Posterior cingulate gyrus (tissue), 11 donors: ENCODE data around the gene TCF19.
"Not testable (repeated sequence)": the region's sequence is repeated elsewhere in the genome, so short reads cannot be mapped to it uniquely, and the experiment has no call there.

Experiments used
- DNase-seq, 10 donors: peaks; one replicate each; pipeline versions ENCODE4 v3.0.0 to v3.0.0-alpha.2; 2020 to 2021; ENCODE audit warnings: mixed read lengths in 3 of 10
- intact Hi-C: fragments of 100-400 bp; cut with DNase I; formaldehyde crosslinking; loops from one replicate; pipeline ENCODE4 v1.15.1; 2023

Gene TCF19

DNA sequence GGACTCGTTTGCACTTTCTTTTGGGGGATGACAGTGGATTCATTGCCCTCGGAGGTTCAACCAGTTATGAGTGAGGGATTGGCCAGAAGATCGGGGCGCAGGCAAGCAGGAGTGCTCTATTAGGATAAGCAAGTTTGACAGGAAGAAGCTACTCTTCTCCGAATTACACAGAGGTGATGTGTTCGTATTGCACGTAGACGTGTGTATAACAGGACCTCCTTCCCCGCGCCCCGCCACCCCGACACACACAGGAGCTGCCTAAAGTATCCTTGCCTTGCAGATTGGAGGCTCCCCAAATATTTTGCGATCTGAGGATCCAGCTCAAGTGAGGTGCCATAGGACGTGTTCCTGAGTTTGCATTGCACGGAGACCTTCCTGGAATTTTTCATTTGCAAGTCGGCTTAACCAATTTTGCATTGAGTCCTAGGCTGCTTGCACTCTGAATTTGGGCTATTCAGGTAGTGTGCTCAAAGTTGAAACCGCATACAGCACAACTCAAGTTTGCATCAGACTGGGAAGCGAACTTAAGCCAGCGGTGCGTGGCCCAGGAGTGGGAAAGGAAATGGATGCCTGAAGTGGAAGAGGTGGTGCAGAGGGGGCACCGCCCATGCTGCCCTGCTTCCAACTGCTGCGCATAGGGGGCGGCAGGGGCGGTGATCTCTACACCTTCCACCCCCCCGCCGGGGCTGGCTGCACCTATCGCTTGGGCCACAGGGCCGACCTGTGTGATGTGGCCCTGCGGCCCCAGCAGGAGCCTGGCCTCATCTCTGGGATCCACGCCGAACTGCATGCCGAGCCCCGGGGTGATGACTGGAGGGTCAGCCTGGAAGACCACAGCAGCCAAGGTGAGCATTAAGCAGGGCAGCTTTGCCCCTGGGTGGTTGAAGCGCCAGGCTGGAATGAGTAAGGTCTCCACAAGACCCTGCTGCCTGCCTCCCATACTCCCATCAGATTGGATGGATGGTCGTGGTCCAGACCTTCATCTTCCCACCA is 770 bp downstream of the TCF19 start:
- intact Hi-C loops, result loop anchor here (5.0 kb wide), 1 partner anchor 38 kb away; no protein-coding TSS in a partner anchor
- DNase-seq, result peak in 1 of 10 donors; percentile 73

DNA sequence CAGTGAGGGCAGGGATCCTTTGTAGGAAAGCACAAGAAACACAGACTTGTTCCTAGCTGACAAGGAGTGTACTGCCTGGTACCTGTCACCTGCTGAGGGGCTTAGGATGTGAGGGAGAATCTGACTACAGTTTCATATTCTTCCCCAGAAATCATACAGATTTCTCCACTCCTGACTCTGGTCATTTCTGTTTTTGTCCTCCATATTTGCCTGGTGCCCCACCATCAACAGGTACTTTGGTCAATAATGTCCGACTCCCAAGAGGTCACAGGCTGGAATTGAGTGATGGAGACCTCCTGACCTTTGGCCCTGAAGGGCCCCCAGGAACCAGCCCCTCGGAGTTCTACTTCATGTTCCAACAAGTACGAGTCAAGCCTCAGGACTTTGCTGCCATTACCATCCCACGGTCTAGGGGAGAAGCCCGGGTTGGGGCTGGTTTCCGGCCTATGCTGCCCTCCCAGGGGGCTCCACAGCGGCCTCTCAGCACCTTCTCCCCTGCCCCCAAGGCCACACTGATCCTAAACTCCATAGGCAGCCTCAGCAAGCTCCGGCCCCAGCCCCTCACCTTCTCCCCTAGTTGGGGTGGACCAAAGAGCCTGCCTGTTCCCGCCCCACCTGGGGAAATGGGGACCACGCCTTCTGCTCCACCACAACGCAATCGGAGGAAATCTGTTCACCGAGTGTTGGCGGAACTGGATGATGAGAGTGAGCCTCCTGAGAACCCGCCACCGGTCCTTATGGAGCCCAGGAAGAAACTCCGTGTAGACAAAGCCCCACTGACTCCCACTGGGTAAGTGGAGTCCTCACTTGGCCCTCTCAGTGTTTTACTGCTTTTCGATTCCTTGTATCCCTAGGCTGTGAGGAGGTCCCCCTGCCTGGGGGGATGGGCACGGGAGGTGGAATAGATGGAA is 3.1 kb downstream of the TCF19 start:
- intact Hi-C loops, result no loop called here
- peak in 1 of 10 donors; percentile 57 for DNase-seq

DNA sequence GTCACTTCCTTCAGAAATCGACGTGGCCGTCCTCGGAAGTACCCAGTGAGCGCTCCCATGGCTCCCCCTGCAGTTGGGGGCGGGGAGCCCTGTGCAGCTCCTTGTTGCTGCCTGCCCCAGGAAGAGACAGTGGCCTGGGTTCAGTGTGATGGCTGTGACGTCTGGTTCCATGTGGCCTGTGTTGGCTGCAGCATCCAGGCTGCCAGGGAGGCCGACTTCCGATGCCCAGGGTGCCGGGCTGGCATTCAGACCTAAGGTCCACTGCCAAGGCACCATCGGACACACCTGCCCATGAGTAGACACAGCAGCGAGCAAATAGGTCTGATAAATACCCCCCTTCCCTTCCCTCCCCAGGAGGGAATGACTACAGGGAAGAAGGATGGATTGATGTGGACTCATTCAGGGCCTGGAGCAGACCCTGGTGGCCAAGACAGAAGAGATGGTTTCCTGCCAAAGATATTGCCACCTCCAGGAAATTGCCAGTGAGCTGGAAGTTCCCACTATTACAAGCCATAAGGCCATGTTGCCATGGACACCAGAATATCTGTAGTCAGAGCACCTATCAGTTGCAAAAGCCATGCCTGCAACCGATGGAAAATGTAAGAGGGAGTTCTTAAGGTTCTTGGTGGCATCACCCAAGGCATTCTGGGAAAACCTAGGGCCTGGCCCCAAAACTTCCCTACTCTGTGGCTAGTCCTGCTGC is 4.2 kb downstream of the TCF19 start:
- peak in 1 of 10 donors; percentile 58 for DNase-seq
- intact Hi-C loops, result no loop called here

DNA sequence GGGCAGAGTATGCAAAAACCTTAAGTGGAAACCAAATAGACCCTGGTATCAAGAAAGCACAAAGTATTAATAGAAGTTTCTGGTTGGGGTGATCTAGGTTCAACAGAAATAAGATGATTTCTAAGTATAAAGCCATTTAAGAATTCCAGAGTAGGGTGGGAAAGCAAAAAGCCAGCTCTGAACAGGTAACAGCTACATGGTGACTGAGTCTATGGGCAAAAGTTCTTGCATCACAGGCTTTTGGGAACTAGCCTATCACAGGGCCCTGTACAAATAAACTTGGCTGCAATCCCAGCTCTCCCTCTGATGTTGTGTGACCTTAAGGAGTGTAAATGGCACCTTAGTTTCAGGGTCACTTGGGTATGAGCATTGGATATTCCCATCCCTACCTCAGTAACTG is 5.5 kb downstream of the TCF19 start:
- DNase-seq, result no peak
- intact Hi-C loops, result no loop called here

DNA sequence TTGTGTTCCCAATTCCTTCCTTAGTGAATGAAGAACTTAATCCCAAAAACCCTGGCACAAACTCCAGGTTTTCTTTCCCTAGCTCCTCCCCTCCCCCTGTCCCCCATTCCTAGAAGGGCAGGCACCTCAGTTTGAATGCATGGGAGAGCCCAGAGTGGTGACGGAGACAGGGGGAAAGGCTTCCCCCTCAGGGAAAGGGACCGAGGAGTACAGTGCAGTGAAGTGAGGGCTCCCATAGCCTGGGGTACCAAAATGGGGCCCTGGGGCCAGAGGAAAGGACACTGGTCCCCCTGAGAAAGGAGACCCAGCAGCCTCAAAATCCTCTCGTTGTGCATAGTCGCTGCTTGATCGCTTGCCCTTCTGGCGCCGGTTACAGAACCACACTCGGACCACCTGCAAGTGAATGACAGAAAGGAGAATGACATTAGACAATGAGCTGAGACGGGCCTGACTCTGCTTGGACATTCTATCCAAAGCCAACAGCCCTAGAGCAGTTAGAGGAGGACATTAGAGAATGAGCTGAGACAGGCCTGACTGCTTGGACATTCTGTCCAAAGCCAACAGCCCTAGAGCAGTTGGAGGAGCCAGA is 6.2 kb downstream of the TCF19 start:
- intact Hi-C loops, result not testable (repeated sequence)
- peak in 1 of 10 donors; percentile 16 for DNase-seq

DNA sequence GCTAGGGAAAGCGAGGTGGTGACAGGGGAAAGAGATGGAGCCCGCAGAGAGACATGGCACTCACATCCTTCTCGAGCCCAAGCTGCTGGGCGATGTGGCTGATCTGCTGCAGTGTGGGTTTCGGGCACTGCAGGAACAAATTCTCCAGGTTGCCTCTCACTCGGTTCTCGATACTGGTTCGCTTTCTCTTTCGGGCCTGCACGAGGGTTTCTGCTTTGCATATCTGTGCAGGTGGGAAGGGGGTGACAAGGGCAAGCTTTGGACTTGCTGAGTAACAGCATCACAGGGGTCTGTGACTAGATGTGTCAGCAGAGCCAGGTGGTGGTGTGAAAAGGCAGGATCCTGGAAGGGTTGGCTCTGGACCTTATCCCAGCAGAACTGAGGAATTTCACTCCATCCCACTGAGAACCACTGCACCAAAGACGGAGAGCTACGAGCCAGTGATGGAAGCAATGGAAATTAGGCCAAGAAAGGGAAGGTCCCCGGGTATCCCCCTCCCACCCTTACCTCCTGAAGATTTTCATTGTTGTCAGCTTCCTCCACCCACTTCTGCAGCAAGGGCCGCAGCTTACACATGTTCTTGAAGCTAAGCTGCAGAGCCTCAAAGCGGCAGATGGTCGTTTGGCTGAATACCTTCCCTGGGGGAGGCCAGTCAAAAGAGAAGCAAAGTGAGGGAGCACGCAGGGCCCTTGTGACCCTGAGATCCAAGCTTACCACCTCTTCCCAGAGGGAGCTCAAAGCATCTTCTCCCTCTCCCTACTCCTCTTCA is 6.9 kb downstream of the TCF19 start:
- peak in 1 of 10 donors; percentile 59 for DNase-seq
- intact Hi-C loops, result not testable (repeated sequence)

DNA sequence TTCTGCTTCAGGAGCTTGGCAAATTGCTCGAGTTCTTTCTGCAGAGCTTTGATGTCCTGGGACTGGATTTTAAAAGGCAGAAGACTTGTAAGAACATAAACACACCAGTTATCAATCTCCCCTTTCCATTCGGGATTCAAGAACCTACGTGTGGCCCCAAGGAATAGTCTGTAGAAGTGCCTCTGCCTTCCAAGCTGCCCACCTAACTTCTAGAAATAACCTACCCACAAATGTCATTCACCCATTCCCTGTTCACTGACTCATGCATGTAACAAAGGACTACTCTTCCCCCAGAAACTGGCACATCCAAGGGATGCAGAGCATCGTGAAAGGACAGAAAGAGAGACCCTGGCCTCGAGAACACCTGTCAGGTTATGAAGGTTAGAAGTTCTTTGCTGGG is 7.6 kb downstream of the TCF19 start:
- DNase-seq, result peak in 1 of 10 donors; percentile 6
- intact Hi-C loops, result no loop called here

DNA sequence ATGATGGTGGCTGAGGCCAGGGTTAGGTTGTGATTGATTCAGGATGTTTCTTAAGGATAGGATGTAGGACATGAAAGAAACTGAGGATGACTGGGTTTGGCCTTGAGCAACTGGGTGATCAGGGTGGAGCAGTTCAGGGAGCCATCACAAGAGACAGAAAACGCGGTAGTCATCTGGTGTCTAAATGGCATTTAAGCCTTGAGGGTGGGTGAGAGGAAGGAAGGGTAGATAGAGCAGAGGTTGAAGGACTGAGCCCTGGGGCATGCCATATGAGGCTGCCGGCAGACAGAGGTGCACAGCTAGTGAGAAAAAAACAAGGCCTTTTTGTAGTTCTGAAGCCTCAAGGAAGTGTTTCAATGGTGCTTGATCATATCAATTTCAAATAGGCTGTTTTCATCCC is 10.2 kb downstream of the TCF19 start:
- DNase-seq, result peak in 1 of 10 donors; percentile 9
- intact Hi-C loops, result no loop called here

DNA sequence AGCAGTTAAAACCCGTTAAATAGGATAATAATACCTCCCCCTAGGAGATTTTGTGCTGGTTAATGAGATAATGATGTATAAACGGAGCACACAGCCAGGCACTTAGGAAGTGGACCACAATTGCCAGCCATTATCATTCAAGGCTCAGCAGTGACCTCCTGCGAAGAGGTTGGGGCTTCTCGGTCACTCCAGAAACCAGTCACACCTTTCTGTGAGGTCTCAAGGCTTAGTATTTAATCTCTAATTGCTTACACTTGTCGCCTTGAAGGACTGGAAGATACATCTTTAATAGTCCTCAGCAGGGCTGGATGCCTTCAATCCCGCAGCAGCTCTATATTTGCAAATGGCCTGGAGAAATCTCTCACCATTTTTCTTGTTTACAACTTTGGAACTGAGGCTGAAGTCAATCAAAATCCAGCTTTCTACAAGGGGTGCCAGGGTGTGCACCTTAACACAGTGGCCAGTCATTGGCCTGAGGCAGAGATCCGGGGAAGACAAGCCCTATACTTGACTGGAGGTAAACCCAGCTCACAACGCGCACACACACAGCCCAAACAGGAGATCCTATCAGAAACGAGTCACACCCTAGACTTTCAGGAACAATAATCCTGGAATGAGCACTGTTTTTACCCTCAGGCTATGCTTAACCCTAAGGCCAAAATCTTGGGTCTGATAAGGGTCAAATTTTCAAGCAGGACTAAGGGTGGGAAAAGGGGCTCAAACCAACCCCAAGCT is 10.9 kb downstream of the TCF19 start:
- intact Hi-C loops, result no loop called here
- peak in 1 of 10 donors; percentile 24 for DNase-seq

DNA sequence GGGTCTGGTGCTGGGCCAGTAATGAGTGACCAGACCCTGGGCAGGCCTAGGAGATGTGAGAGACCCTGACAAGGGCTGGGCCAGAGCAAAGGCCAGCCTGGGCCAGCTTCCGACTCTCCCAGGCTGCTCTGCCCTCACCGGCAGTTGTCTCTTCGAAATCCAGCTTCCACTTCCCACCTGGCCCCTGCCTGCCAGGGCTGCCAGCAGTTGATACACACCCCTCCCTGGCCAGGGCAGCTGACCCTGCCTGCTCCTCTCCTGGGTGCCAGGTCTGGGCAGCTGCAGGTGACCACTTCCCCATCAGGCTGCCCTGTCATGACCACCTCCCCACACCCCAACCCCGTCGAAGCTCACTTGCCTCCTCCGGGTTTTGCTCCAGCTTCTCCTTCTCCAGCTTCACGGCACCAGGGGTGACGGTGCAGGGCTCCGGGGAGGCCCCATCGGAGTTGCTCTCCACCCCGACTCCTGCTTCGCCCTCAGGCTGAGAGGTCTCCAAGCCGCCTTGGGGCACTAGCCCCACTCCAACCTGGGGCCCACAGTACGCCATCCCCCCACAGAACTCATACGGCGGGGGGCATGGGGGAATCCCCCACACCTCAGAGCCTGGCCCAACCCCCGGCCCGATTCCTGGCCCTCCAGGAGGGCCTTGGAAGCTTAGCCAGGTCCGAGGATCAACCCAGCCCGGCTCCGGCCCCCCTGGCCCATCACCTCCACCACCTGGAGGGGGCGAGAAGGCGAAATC is 11.6 kb downstream of the TCF19 start:
- DNase-seq, result peak in 1 of 10 donors; percentile 72
- intact Hi-C loops, result not testable (repeated sequence)

DNA sequence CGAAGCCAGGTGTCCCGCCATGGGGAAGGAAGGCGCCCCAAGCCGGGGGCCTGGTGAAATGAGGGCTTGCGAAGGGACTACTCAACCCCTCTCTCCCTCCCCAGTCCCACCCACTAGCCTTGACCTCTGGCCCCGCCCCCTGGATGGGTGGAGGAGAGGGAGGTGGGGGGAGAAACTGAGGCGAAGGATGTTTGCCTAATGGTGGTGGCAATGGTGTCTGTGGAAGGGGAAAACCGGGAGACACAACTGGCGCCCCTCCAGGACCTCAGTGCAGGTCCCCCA is 12.2 kb downstream of the TCF19 start, which contains the start of gene POU5F1:
Gene POU5F1 (minus strand): TSS at position 83 of the 282 bp plus-strand sequence. CDS start 62 bp downstream, at position 21.
- DNase-seq, result peak in 1 of 10 donors; percentile 18
- intact Hi-C loops, result no loop called here

DNA sequence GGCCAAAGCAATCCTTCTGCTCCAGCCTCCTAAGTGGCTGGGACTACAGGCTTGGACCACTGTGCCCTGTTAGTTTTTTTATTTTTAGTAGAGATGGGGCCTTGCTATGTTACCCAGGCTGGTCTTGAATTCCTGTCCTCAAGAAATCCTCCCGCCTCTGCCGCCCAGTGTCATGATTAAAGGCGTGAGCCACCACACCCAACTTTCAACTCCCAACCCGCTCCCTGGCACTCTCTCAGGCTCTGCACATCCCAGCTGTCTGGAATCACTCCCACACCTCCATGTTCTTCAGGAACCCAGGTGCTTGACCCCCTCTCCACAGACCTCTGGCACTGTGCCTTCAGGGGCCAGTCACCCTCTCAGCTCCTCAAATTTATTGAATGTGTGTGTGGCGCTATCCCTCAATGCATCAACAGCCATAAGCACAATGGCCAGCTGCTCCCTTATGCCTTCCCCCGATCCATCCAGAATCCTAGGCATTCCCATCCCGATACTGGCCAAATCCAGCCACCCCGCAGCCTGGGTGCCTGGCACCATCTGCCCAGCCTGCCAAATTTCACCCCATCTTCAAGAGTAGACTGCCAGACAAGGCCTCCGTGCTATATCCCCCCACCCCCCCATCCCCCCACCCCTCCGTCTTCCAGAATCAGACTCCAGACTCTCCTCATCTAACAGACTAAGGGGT is 12.7 kb downstream of the TCF19 start:
- intact Hi-C loops, result no loop called here
- peak in 1 of 10 donors; percentile 70 for DNase-seq

DNA sequence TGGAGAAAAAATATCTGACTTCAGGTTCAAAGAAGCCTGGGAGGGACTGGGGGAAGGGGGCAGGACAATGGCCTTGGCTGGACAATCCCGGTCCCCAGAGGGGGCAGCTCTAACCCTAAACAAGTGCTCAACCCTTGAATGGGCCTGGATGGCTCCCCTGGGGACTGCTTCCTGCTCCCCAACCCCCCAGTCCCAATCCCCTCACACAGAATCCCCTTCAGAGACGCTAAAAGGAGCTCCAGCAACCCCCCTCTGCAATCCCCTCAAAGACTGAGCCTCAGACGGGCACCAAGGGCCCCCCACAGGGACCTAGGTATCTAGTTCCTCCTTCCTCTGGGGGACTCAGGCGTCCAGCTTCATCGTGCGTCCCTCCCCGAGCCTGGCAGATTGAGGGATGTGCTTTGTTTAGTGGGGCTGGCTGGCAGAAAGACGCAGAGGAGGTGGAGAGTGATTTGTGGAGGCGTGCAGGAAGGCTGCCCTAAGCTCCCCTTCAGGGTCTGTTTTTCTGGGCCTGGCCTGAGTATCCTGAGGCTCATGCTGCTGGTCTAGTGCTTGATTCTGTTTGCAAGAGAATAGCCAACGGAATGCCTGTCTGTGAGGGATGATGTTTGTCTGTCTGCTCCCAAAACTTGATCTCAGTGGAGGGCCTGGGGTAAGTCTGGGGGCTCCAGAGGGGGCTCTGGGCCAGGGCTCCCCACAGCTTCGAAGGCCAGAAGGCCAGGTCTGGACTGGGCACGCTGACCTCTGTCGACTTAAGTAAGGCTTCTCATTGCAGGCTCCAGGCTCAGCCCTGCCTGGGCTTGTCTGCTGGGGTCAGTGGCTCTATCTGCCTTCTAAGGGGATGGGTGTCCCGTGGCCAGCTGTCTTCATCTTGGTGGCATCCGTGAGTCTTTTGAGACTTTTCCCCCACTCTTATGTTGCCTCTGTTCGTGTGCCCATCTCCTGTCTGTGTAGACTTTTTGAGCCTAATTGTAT is 13.8 kb downstream of the TCF19 start:
- intact Hi-C loops, result no loop called here
- DNase-seq, result peak in 1 of 10 donors; percentile 49

DNA sequence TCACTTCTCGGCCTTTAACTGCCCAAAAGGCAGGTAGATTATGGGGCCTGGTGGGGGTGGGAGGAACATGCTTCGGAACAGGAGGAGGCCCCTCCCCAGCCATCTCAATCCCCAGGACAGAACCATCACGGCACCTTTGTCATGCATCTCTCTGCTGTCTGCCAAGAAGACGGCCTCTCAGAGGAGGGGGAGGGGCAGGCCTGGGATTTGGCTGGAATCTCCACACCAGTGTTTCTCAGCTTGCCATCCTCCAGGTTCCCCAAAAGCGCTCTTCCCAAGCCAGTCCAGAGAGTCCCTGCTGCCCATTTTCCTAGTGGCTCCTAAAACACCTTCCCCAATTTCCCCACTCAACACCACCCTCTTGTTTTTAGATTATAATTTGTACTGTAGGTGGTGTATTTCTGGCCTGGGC is 14.6 kb downstream of the TCF19 start:
- intact Hi-C loops, result no loop called here
- DNase-seq, result peak in 1 of 10 donors; percentile 16

DNA sequence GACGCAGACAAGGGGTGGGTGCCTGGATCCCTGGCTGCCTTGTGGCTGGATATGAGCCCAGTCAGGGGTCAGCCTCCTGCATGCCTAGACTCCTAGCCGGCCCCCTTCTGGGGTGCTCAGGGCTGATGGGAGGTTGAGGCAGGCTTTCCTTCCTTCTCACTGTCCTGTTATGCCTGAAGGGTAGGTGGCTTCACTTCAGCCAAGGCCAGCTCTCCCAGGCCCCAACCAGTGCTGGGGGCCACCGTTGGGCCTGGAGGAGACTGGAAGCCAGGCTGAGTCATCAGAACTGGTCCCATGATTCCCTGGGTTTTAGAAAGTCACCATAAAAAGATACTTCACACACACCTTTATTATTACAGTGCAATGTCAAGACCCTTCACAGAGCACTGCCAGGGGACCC is 15.0 kb downstream of the TCF19 start:
- peak in 1 of 10 donors; percentile 38 for DNase-seq
- intact Hi-C loops, result no loop called here

DNA sequence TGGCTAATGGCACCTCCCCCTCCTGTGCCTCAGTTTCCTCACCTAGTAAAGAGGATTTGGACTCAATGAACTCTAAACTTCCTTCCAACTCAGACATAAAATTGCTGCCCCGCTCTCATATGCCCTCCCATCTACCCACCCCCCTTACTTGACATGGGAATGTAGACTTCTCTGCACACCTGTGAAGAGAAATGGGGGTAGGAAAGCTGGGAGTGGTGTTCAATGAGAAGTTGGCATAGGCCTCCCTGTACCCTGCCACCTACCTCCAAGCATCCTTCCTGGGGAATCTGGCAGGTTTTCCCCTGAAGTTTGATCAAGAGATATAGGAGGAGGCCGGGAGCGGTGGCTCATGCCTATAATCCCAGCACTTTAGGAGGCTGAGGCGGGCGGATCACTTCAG is 16.0 kb downstream of the TCF19 start:
- DNase-seq, result peak in 1 of 10 donors; percentile 66
- intact Hi-C loops, result no loop called here
